Mesothelial cell of epicardium (in vitro differentiated cells): Measurements from ENCODE around the gene KLF14. TPM values are rescaled to one million over a fixed set of nuclear protein-coding genes. Genes with fewer than 3 reads are reported as not detected.

Source experiments
- DNase-seq, 2 experiments: peaks; one replicate each; pipeline ENCODE4 v3.0.0; 2021; ENCODE audit warnings: low spot score in 2 of 2; ENCODE audit not compliant: unreplicated experiment in 2 of 2
- H3K27ac Mint-ChIP-seq: 2 replicates; pipeline ENCODE4 v1.8.0; 2021; ENCODE audit warnings: mixed read lengths
- H3K27me3 Mint-ChIP-seq: 2 replicates; pipeline ENCODE4 v1.8.0; 2021; ENCODE audit warnings: low read depth, mixed read lengths
- H3K36me3 Mint-ChIP-seq: 2 replicates; pipeline ENCODE4 v1.8.0; 2021; ENCODE audit warnings: mixed read lengths
- H3K4me1 Mint-ChIP-seq: 2 replicates; pipeline ENCODE4 v1.8.0; 2021; ENCODE audit warnings: mixed read lengths
- H3K4me3 Mint-ChIP-seq: 2 replicates; pipeline ENCODE4 v1.8.0; 2021; ENCODE audit warnings: mild to moderate bottlenecking, moderate library complexity, mixed read lengths
- H3K9me3 Mint-ChIP-seq: 2 replicates; pipeline ENCODE4 v1.8.0; 2021; ENCODE audit warnings: mixed read lengths
- total RNA-seq: library from RNA; stranded (reverse); gene quantifications from 3 replicates; pipeline ENCODE4 v1.2.1, GENCODE V29; 2021
- TF ChIP-seq, protein P1 (sequence below): fragments of 200-600 bp; sonication (generic); IDR thresholded peaks from one replicate; pipeline ENCODE4 v1.5.0; 2021; ENCODE audit warnings: antibody characterized with exemption; ENCODE audit not compliant: unreplicated experiment

KLF14 gene
- total RNA-seq, 1 donor from 2014 or later: 0.87 TPM

DNA sequence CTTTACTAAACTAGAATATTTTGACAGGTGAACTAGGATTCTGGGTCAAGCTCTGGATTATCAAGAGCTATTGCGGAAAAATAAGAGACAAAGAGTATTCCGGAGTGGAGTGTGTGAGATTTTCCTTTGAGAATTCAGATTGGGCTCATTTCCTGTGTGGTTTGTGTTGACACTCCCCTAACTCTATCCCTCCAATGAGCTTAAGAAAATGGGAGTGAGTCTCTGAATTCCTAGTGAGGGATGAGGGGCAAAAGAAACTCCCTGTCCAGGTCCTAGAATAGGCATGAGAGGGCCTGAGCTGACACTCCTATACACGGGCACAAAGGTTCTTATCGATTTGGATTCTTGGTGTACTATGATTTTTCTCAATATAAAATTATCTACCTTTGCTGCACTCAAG, 10.2 kb downstream of the KLF14 start:
- H3K27ac Mint-ChIP-seq: no peak overlapping the region
- no peak for DNase-seq
- no peaks in the 10 kb centered on the region for H3K36me3 Mint-ChIP-seq
- TF ChIP-seq, protein P1, sequence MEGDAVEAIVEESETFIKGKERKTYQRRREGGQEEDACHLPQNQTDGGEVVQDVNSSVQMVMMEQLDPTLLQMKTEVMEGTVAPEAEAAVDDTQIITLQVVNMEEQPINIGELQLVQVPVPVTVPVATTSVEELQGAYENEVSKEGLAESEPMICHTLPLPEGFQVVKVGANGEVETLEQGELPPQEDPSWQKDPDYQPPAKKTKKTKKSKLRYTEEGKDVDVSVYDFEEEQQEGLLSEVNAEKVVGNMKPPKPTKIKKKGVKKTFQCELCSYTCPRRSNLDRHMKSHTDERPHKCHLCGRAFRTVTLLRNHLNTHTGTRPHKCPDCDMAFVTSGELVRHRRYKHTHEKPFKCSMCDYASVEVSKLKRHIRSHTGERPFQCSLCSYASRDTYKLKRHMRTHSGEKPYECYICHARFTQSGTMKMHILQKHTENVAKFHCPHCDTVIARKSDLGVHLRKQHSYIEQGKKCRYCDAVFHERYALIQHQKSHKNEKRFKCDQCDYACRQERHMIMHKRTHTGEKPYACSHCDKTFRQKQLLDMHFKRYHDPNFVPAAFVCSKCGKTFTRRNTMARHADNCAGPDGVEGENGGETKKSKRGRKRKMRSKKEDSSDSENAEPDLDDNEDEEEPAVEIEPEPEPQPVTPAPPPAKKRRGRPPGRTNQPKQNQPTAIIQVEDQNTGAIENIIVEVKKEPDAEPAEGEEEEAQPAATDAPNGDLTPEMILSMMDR: no peak
- H3K4me1 Mint-ChIP-seq: no peaks in the 10 kb centered on the region
- H3K4me3 Mint-ChIP-seq: no peak overlapping the region
- no peaks in the 10 kb centered on the region for H3K9me3 Mint-ChIP-seq
- peaks cover 31% of the 10 kb centered on the region for H3K27me3 Mint-ChIP-seq

DNA sequence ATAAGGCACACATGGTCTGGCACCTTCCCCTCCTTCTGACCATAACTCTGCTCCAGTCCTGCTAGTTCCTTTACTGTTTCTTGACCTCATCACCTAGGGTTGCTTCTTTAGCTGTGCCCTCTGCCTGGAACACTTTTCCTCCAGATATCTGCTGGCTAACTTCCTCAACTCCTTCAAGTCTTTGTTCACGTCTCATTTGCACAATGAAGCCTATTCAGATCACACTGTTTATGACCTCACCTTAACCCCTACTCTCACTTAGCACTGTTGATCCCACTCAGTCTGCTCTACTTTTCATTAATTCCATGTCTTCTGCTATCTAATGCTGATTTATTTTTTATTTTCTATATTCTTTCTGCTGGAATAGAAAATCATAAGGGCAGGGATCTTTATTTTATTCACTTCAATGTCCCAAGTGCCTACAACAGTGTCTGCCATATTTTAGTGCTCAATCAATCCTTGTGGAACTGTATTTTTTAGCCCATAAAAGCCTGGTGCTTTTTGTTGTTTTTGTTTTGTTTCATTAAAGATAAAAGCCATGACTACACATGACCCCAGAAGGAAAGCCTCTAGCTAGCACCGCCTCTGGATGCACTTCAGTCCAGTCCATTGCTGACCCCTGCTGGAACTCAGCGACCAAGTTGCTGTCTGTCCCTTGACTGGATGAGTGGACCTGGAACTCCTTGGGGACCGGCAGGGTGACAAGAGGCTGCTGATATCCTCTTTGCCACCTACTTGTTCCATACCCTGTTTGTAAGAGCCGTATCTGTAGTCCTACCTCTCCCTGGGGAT, 12.3 kb downstream of the KLF14 start:
- Mint-ChIP-seq H3K4me1 (no peaks in the 10 kb centered on the region), H3K27me3 (peaks cover 19% of the 10 kb centered on the region), H3K9me3 (no peaks in the 10 kb centered on the region), H3K36me3 (no peaks in the 10 kb centered on the region), H3K4me3 (no peak overlapping the region), H3K27ac (no peak overlapping the region)
- TF ChIP-seq, protein P1: no peak
- DNase-seq: peak; percentile 29 to 61

DNA sequence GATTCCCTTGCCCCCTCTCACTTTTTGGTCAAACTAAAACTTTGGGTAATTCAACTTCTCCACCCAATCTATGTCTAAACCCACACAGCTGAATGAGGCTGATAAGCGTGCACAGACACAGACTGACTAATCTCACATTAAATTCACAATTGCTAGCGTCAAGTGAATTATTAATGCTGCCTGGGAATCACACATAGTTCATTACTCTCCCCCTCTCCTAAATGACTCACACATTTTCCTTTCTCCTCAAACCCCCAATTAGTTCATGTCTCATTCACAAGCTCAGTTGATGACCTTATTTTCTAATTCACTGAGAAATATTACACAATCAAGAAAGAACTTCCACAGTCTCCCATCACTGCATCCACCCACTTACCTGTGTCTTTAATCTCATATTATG, 14.5 kb downstream of the KLF14 start:
- no peak overlapping the region for H3K4me3 Mint-ChIP-seq
- peaks cover 11% of the 10 kb centered on the region for H3K27me3 Mint-ChIP-seq
- TF ChIP-seq, protein P1: no peak
- no peaks in the 10 kb centered on the region for H3K4me1 Mint-ChIP-seq
- no peak overlapping the region for H3K27ac Mint-ChIP-seq
- H3K36me3 Mint-ChIP-seq: no peaks in the 10 kb centered on the region
- no peaks in the 10 kb centered on the region for H3K9me3 Mint-ChIP-seq
- no peak for DNase-seq

DNA sequence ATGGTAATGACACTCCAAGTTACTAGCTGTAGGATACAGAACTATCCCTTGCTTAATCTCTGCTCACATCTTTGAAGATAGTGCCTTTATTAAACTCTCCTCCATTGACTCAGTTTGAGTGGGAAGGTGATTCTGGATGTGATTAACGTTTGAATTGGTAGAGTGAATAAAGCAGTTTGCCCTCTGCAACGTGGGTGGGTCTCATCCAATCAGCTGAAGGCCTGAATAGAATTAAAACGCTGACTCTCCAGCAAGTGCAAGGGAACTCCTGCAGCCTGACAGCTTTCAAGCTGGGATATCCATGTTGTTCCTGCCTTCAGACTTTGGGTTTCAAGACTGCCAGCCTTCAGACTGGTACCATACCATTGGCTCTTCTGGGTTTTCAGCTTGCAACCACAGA, 21.6 kb downstream of the KLF14 start:
- H3K9me3 Mint-ChIP-seq: peaks cover under 1% of the 10 kb centered on the region
- no peak overlapping the region for H3K27ac Mint-ChIP-seq
- DNase-seq: no peak
- TF ChIP-seq, protein P1: no peak
- H3K36me3 Mint-ChIP-seq: no peaks in the 10 kb centered on the region
- peaks cover 17% of the 10 kb centered on the region for H3K27me3 Mint-ChIP-seq
- H3K4me1 Mint-ChIP-seq: no peaks in the 10 kb centered on the region
- no peak overlapping the region for H3K4me3 Mint-ChIP-seq

DNA sequence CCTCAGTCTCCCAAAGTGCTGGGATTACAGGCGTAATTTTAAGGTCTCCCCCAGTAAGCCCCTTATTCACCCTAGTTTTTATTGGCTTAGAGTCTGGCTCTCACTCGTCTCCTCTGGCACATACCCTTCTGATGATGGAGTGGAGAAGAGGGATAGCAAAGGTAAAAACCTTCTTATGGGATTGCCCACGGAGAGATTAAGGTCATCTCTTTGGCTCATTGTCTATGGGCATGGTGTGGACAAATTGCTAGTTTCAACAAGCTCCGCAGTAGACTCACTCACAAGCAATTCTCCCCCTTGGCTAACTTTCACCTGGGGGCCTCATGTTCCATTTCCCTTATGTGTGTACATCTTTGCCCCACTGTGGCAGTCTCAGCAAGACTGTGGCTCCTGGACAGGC, 25.2 kb downstream of the KLF14 start:
- H3K27ac Mint-ChIP-seq: no peak overlapping the region
- peaks cover 20% of the 10 kb centered on the region for H3K27me3 Mint-ChIP-seq
- no peak overlapping the region for H3K4me3 Mint-ChIP-seq
- TF ChIP-seq, protein P1: no peak
- no peaks in the 10 kb centered on the region for H3K4me1 Mint-ChIP-seq
- peaks cover 16% of the 10 kb centered on the region for H3K9me3 Mint-ChIP-seq
- no peak for DNase-seq
- no peaks in the 10 kb centered on the region for H3K36me3 Mint-ChIP-seq

DNA sequence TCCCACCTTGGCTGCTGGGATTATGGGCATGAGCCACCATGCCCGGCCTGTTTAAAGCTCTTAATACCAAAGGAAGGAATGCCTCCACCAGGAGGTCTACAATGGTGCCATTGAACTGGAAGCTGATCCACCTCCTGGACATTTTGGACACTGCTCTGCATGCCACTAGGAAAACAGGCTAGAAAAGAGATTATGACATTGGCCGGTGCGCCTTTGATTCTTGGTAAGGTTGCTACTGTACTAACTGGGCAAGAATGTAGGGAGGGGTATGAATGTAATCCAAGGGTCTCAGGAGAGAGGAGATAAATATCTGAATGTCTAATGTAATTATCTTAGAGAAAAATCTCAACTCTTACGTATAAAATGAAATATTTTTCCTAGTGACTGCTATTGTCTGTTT, 26.0 kb downstream of the KLF14 start:
- DNase-seq: no peak
- no peaks in the 10 kb centered on the region for H3K36me3 Mint-ChIP-seq
- peaks cover 18% of the 10 kb centered on the region for H3K27me3 Mint-ChIP-seq
- H3K27ac Mint-ChIP-seq: no peak overlapping the region
- no peak overlapping the region for H3K4me3 Mint-ChIP-seq
- H3K4me1 Mint-ChIP-seq: no peaks in the 10 kb centered on the region
- peaks cover 16% of the 10 kb centered on the region for H3K9me3 Mint-ChIP-seq
- TF ChIP-seq, protein P1: no peak
